Activated CD4-positive, alpha-beta T cell treated with anti-CD3 and anti-CD28 coated beads for 48 hours (primary cell): ENCODE data around the gene NELL2.

Source experiments
- DNase-seq: peaks from one replicate; pipeline ENCODE4 v3.0.0-alpha.2; 2020

The NELL2 gene

GRCh38 chr12:44521702-44522101 lies 354.4 kb downstream of the NELL2 start:
- DNase-seq = no peak

- no peak for DNase-seq
These were observed 356.2 kb downstream of the NELL2 start for GRCh38 chr12:44519931-44520330.

- no peak for DNase-seq
These were observed 364.8 kb downstream of the NELL2 start for GRCh38 chr12:44511289-44511688.

- DNase-seq = no peak
These were observed 365.6 kb downstream of the NELL2 start for GRCh38 chr12:44510510-44510909.

GRCh38 chr12:44510076-44510475 lies 366.0 kb downstream of the NELL2 start:
- DNase-seq = no peak

- no peak for DNase-seq
These were observed 366.6 kb downstream of the NELL2 start for GRCh38 chr12:44509471-44509870.

GRCh38 chr12:44507461-44507860 lies 368.7 kb downstream of the NELL2 start:
- DNase-seq = no peak

- no peak for DNase-seq
These were observed 371.3 kb downstream of the NELL2 start for GRCh38 chr12:44504799-44505198.

GRCh38 chr12:44503329-44503728 lies 372.8 kb downstream of the NELL2 start:
- no peak for DNase-seq

- DNase-seq = no peak
These were observed 373.4 kb downstream of the NELL2 start for GRCh38 chr12:44502681-44503080.

GRCh38 chr12:44500423-44500822 lies 375.7 kb downstream of the NELL2 start:
- no peak for DNase-seq

GRCh38 chr12:44497044-44497443 lies 379.1 kb downstream of the NELL2 start:
- DNase-seq = no peak

GRCh38 chr12:44490181-44490580 lies 385.9 kb downstream of the NELL2 start:
- DNase-seq = no peak

GRCh38 chr12:44488180-44488579 lies 387.9 kb downstream of the NELL2 start:
- no peak for DNase-seq

- DNase-seq = no peak
These were observed 391.3 kb downstream of the NELL2 start for GRCh38 chr12:44484862-44485261.

- no peak for DNase-seq
These were observed 398.7 kb downstream of the NELL2 start for GRCh38 chr12:44477331-44477980.

GRCh38 chr12:44476683-44477082 lies 399.4 kb downstream of the NELL2 start:
- no peak for DNase-seq

- DNase-seq = no peak
These were observed 411.0 kb downstream of the NELL2 start for GRCh38 chr12:44465139-44465538.

GRCh38 chr12:44464180-44464579 lies 411.9 kb downstream of the NELL2 start:
- no peak for DNase-seq

GRCh38 chr12:44462729-44463128 lies 413.4 kb downstream of the NELL2 start:
- DNase-seq = no peak

GRCh38 chr12:44460261-44460660 lies 415.9 kb downstream of the NELL2 start:
- no peak for DNase-seq

- DNase-seq = no peak
These were observed 416.5 kb downstream of the NELL2 start for GRCh38 chr12:44459569-44459968.
